ENCODE data around the gene PRPSAP2.
A peak's percentile ranks its signal among the peaks of the same experiment; 100 is the strongest.
"Not testable (repeated sequence)": the region's sequence is repeated elsewhere in the genome, so short reads cannot be mapped to it uniquely, and the experiment has no call there.

PRPSAP2 gene, protein sequence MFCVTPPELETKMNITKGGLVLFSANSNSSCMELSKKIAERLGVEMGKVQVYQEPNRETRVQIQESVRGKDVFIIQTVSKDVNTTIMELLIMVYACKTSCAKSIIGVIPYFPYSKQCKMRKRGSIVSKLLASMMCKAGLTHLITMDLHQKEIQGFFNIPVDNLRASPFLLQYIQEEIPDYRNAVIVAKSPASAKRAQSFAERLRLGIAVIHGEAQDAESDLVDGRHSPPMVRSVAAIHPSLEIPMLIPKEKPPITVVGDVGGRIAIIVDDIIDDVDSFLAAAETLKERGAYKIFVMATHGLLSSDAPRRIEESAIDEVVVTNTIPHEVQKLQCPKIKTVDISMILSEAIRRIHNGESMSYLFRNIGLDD

DNA sequence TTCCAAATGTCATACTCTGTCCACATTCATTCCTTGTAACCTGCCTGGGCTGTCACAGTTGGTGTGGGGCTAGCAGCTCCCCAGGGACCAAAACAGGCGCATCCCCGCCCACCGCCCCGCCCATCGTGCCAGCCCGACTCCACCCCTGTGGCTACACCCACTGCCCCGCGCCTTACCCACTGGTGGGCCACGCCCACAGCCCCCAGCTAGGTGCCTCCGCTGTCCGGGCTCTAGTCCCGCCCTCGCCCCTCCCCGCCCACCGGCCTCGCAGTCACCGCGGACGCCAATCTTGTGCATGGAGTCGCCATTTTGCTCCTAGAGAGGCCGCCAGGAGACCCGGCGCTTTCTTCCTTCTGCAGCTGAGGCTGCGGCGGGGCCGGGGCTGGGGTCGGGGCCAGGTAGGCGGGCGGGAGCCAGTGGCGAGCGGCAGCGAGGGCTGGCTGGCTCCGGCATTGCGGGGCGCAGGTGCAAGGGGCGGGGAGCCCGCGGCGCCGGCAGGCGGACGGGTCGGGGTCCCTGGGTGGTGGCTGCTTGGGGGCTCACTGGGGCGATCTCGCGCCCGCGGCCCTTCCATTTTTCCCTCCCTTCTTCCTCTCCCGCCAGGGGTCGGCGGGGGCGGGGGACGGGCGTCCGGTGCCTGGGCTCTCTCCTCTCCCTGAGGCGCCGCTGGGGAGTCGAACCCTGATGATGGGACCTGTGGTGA lies at the start of gene PRPSAP2:
TSS of gene PRPSAP2 (plus strand) at position 268 of the 703 bp plus-strand sequence. CDS start 7,703 bp downstream, outside the sequence.
- H3K4me3 ChIP-seq (replicated peaks; ENCODE audit: low read depth, low read length): peak within 1 kb of the TSS; percentile 88
- DNase-seq (ENCODE audit: extremely low read depth, insufficient read length): peak; percentile 94
- H3K27me3 ChIP-seq (replicated peaks; ENCODE audit: control insufficient read depth, insufficient read depth, low read length): no peaks in the 10 kb centered on the region
- TF ChIP-seq, protein P1, sequence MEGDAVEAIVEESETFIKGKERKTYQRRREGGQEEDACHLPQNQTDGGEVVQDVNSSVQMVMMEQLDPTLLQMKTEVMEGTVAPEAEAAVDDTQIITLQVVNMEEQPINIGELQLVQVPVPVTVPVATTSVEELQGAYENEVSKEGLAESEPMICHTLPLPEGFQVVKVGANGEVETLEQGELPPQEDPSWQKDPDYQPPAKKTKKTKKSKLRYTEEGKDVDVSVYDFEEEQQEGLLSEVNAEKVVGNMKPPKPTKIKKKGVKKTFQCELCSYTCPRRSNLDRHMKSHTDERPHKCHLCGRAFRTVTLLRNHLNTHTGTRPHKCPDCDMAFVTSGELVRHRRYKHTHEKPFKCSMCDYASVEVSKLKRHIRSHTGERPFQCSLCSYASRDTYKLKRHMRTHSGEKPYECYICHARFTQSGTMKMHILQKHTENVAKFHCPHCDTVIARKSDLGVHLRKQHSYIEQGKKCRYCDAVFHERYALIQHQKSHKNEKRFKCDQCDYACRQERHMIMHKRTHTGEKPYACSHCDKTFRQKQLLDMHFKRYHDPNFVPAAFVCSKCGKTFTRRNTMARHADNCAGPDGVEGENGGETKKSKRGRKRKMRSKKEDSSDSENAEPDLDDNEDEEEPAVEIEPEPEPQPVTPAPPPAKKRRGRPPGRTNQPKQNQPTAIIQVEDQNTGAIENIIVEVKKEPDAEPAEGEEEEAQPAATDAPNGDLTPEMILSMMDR (IDR thresholded peaks at IDR 0.05; ENCODE audit: insufficient read depth, low read length, poor library complexity, severe bottlenecking): no peak
- H3K36me3 ChIP-seq (ENCODE audit: control insufficient read depth, insufficient read depth, low read length): no peaks in the 10 kb centered on the region

DNA sequence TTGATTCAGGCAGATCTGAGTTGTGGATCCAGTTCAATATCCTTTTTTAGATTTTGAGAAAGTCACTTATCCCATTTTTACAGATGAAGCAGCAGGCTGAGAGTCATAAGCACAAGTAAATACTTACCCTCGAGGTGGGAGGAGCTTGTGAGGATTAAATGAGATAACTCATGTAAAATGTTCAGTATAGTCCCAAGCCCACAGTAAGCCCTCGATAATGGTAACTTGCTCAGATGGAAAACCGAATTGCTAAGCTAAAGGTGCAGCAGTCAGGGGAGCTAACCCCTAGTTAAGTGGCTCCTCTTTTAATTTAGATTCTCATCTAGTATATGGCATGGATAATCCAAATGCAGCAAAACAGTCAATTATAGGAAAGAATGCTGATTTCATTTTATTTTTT lies 42.0 kb upstream of the PRPSAP2 start:
- not testable (repeated sequence) for DNase-seq (ENCODE audit: extremely low read depth, insufficient read length); H3K4me3 ChIP-seq (replicated peaks; ENCODE audit: low read depth, low read length)

DNA sequence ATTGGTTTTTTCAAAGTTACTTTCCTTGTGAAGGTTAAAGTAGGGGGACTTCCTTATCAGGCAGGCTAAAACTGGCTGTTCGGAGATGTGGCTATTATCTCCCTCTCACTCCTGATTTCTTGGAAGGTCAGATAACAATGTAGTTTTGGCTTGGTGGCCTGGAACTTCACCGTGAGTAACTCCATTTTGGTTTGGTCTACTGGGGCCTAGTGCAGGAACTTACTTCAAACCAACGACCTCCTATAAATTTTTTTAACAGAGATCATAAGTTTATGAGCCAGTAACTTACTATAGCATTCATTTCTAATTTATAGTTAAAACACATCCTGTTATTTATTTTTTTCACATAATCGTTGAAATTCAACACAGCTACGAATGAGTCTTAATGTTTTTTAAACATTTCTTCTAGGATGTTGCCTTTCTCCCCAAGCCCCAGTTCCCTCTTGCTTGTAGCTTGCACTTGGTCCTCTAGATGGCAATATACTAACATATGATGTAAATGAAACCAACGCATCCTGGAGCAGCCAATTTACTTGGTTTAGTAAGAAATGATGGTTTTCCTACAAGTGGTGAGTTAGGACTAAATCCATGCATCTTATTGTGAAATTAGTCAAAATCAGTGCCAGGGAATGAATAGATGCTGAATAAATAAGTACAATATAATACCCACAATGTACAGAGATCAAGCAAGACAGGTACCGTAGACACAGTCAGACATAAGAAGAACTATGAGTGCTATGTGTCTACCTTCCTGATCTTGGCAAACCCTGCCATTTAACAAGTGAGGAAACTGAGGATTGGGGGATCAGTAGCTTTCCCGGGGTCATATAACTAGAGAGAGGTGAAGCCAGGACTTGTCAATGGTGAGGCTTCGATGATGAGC lies 41.2 kb upstream of the PRPSAP2 start:
- TF ChIP-seq, protein P1 (IDR thresholded peaks at IDR 0.05; ENCODE audit: insufficient read depth, low read length, poor library complexity, severe bottlenecking): peak; percentile 44
- H3K27me3 ChIP-seq (replicated peaks; ENCODE audit: control insufficient read depth, insufficient read depth, low read length); H3K36me3 ChIP-seq (ENCODE audit: control insufficient read depth, insufficient read depth, low read length); H3K4me3 ChIP-seq (replicated peaks; ENCODE audit: low read depth, low read length): not testable (repeated sequence)
- DNase-seq (ENCODE audit: extremely low read depth, insufficient read length): peak; percentile 5

More for the DNA sequence above, 42.0 kb upstream of the PRPSAP2 start:
- not testable (repeated sequence) for H3K36me3 ChIP-seq (ENCODE audit: control insufficient read depth, insufficient read depth, low read length); H3K27me3 ChIP-seq (replicated peaks; ENCODE audit: control insufficient read depth, insufficient read depth, low read length)

DNA sequence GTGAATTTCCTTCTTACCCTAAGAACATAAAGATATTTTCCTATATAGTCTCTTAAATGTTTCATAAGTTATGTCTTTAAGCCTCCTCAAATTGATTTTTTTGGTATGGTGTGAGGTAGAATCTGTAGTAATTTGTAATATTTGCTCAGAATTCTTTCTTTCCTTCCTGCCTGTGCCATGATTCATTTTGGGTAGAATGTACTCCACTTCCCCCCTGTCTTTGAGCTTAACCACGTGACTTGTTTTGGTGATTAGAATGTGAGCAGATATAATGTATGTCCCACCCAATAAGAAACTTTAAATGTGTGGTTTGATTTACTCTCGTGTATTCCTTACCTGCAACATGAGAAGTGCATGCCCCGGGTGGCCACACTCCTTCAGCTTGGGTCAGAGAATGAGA lies 36.5 kb upstream of the PRPSAP2 start:
- DNase-seq (ENCODE audit: extremely low read depth, insufficient read length): not testable (repeated sequence)

DNA sequence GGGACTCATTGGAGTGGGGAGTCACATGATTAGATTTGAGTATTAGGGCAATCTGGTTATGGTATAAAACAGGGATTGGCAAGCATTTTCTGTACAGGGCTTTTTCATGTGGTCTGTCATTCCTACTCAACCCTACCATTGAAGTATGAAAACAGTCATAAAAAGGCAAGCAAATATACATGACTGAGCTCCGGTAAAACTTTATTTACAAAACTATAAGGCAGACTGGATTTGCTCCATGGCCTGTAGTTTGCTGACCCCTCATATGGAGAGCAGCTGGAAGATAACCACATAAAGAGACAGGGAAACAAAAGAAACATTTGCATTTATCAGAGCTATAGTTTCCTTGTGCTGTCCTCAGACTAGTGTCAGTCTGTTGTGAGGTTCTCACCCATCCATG lies 30.3 kb upstream of the PRPSAP2 start:
- H3K27me3 ChIP-seq (replicated peaks; ENCODE audit: control insufficient read depth, insufficient read depth, low read length); DNase-seq (ENCODE audit: extremely low read depth, insufficient read length); H3K4me3 ChIP-seq (replicated peaks; ENCODE audit: low read depth, low read length); H3K36me3 ChIP-seq (ENCODE audit: control insufficient read depth, insufficient read depth, low read length): not testable (repeated sequence)

More for the DNA sequence above, 36.5 kb upstream of the PRPSAP2 start:
- H3K4me3 ChIP-seq (replicated peaks; ENCODE audit: low read depth, low read length); H3K27me3 ChIP-seq (replicated peaks; ENCODE audit: control insufficient read depth, insufficient read depth, low read length); H3K36me3 ChIP-seq (ENCODE audit: control insufficient read depth, insufficient read depth, low read length): not testable (repeated sequence)

DNA sequence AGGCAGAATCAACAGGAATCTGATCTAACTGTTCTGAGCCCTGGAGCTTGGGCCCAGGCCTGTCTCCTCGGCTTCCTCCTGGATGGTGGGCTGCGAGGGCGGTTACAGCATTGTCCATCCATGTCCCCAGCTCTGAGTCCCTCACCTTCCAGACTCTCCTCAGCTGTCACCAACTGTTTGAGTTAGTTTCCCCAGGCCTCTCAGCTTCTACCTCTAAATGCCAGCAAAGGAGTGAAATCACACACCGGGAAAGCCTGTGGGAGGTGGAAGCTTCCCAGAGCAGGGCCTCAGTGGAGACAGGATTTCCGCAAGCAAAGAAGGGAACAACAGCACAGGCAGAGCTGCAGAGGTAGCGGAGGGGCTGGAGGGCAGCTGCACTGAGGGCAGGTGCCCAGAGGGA lies 9.4 kb upstream of the PRPSAP2 start:
- H3K4me3 ChIP-seq (replicated peaks; ENCODE audit: low read depth, low read length): no peak overlapping the region
- TF ChIP-seq, protein P1 (IDR thresholded peaks at IDR 0.05; ENCODE audit: insufficient read depth, low read length, poor library complexity, severe bottlenecking): no peak
- H3K27me3 ChIP-seq (replicated peaks; ENCODE audit: control insufficient read depth, insufficient read depth, low read length): no peaks in the 10 kb centered on the region
- H3K36me3 ChIP-seq (ENCODE audit: control insufficient read depth, insufficient read depth, low read length): no peaks in the 10 kb centered on the region
- no peak for DNase-seq (ENCODE audit: extremely low read depth, insufficient read length)
